HepG2 (cell line): ENCODE measurements around the gene CCDC85C. TPM values are rescaled to one million over a fixed set of nuclear protein-coding genes. Genes with fewer than 3 reads are reported as not detected.
A peak's percentile ranks its signal among the peaks of the same experiment; 100 is the strongest.

Experiments
- ATF6 ChIP-seq: sonication (generic); formaldehyde crosslinking; conservative IDR thresholded peaks from 2 replicates; pipeline ENCODE4 v1.4.0; 2020; ENCODE audit warnings: missing genetic modification reagents
- ATM ChIP-seq: fragments of 450-650 bp; IDR thresholded peaks from 2 replicates; pipeline ENCODE4 v1.7.1; 2017; ENCODE audit warnings: mild to moderate bottlenecking, borderline replicate concordance
- NRL ChIP-seq: sonication (generic); formaldehyde crosslinking; IDR thresholded peaks from 2 replicates; pipeline ENCODE4 v1.5.0; 2020; ENCODE audit warnings: missing genetic modification reagents, mild to moderate bottlenecking, moderate library complexity, borderline replicate concordance
- PAWR ChIP-seq: sonication (generic); formaldehyde crosslinking; IDR thresholded peaks from 2 replicates; pipeline ENCODE4 v1.4.0; 2020; ENCODE audit warnings: missing genetic modification reagents, mild to moderate bottlenecking, borderline replicate concordance
- SIN3A ChIP-seq: IDR thresholded peaks from 2 replicates; pipeline ENCODE4 v1.6.1; 2011; ENCODE audit warnings: low read depth, mild to moderate bottlenecking, control low read depth, low read length, borderline replicate concordance
- SIX4 ChIP-seq: sonication (generic); formaldehyde crosslinking; IDR thresholded peaks from 2 replicates; pipeline ENCODE4 v1.4.0; 2020; ENCODE audit warnings: missing genetic modification reagents
- TMF1 ChIP-seq: sonication (generic); formaldehyde crosslinking; IDR thresholded peaks from 2 replicates; pipeline ENCODE4 v1.8.1; 2022; ENCODE audit warnings: low read depth, missing genetic modification reagents
- TOPORS ChIP-seq: sonication (generic); formaldehyde crosslinking; IDR thresholded peaks from 2 replicates; pipeline ENCODE4 v1.8.0; 2023; ENCODE audit warnings: mild to moderate bottlenecking, missing genetic modification reagents
- ZBTB8A ChIP-seq: sonication (generic); formaldehyde crosslinking; IDR thresholded peaks from 2 replicates; pipeline ENCODE4 v1.4.0; 2020; ENCODE audit warnings: mild to moderate bottlenecking, low read depth, missing genetic modification reagents, borderline replicate concordance
- ZC3H13 ChIP-seq: sonication (generic); formaldehyde crosslinking; IDR thresholded peaks from 2 replicates; pipeline ENCODE4 v1.8.1; 2023; ENCODE audit warnings: mild to moderate bottlenecking, missing genetic modification reagents, moderate library complexity
- ZNF143 ChIP-seq: sonication (generic); formaldehyde crosslinking; IDR thresholded peaks from 2 replicates; pipeline ENCODE4 v1.4.0; 2020; ENCODE audit warnings: missing genetic modification reagents
- ZNF274 ChIP-seq: sonication (generic); formaldehyde crosslinking; IDR thresholded peaks from 2 replicates; pipeline ENCODE4 v1.5.1; 2020; ENCODE audit warnings: mild to moderate bottlenecking, missing genetic modification reagents
- ZNF275 ChIP-seq: sonication (generic); formaldehyde crosslinking; IDR thresholded peaks from 2 replicates; pipeline ENCODE4 v1.8.0; 2022; ENCODE audit warnings: missing genetic modification reagents, mild to moderate bottlenecking, inconsistent platforms, borderline replicate concordance
- ZNF44 ChIP-seq: sonication (generic); formaldehyde crosslinking; IDR thresholded peaks from 2 replicates; pipeline ENCODE4 v1.5.1; 2020; ENCODE audit warnings: mild to moderate bottlenecking, missing genetic modification reagents
- ZNF670 ChIP-seq: sonication (generic); formaldehyde crosslinking; IDR thresholded peaks from 2 replicates; pipeline ENCODE4 v1.8.0; 2022; ENCODE audit warnings: mild to moderate bottlenecking, missing genetic modification reagents, borderline replicate concordance
- ZNF891 ChIP-seq: sonication (generic); formaldehyde crosslinking; IDR thresholded peaks from 2 replicates; pipeline ENCODE4 v1.5.0; 2020; ENCODE audit warnings: mild to moderate bottlenecking, missing genetic modification reagents
- ZSCAN21 ChIP-seq: sonication (generic); formaldehyde crosslinking; IDR thresholded peaks from 2 replicates; pipeline ENCODE4 v1.8.0; 2022; ENCODE audit warnings: mild to moderate bottlenecking, missing genetic modification reagents, moderate library complexity, borderline replicate concordance
- polyA plus RNA-seq, 8 experiments: library from polyadenylated mRNA; depleted of rRNA in 3 of 8; stranded (reverse) in 7 of 8; unstranded in 1 of 8; fragments of >200 nt; fragmentation: Illumina TruSeq in 4 of 8; extraction: Trizol in 4 of 8; gene quantifications; 2 replicates each; pipeline versions ENCODE4 v1.2.1 to v1.2.3, GENCODE V29; 2011 to 2016; ENCODE audit warnings: low read depth in 4 of 8, missing spikeins in 1 of 8, mixed read lengths in 1 of 8; ENCODE audit not compliant: insufficient read depth in 1 of 8
- total RNA-seq, 5 experiments: library from RNA; depleted of rRNA; stranded (reverse); fragments of >200 nt; fragmentation: Illumina TruSeq; extraction: Trizol; gene quantifications; 2 replicates each; pipeline ENCODE4 v1.2.3, GENCODE V29; 2016; ENCODE audit warnings: low read depth in 1 of 5
- TF ChIP-seq, protein P1 (sequence below): fragments of 450-650 bp; IDR thresholded peaks from 2 replicates; pipeline ENCODE4 v1.6.1; 2017; ENCODE audit warnings: mild to moderate bottlenecking
- TF ChIP-seq, protein P2 (sequence below): IDR thresholded peaks from 2 replicates; pipeline ENCODE4 v1.6.1; 2016; ENCODE audit warnings: missing genetic modification reagents, missing compliant biosample characterization
- TF ChIP-seq, protein P3 (sequence below): sonication (generic); formaldehyde crosslinking; IDR thresholded peaks from 2 replicates; pipeline ENCODE4 v1.8.1; 2023; ENCODE audit warnings: missing genetic modification reagents, mild to moderate bottlenecking, borderline replicate concordance
- TF ChIP-seq, protein P4 (sequence below): sonication (generic); formaldehyde crosslinking; IDR thresholded peaks from 2 replicates; pipeline ENCODE4 v1.4.0; 2020; ENCODE audit warnings: missing genetic modification reagents

Gene CCDC85C
- total and polyA plus RNA-seq, 2 of the 13 experiments (the other 11 are each of a cell fraction or from before 2014, with no cell fraction given), result 18.8 to 43.8 TPM

- peak; percentile 81; the same call in 1 of the 2 replicates for TF ChIP-seq ZNF274 (CRISPR knock-in tag)
- peak; percentile 99 for TF ChIP-seq ZSCAN21
- TF ChIP-seq SIN3A, result no peak; the same call in 1 of the 2 replicates
- TF ChIP-seq ZBTB8A (CRISPR knock-in tag), result no peak
- TF ChIP-seq, protein P1, sequence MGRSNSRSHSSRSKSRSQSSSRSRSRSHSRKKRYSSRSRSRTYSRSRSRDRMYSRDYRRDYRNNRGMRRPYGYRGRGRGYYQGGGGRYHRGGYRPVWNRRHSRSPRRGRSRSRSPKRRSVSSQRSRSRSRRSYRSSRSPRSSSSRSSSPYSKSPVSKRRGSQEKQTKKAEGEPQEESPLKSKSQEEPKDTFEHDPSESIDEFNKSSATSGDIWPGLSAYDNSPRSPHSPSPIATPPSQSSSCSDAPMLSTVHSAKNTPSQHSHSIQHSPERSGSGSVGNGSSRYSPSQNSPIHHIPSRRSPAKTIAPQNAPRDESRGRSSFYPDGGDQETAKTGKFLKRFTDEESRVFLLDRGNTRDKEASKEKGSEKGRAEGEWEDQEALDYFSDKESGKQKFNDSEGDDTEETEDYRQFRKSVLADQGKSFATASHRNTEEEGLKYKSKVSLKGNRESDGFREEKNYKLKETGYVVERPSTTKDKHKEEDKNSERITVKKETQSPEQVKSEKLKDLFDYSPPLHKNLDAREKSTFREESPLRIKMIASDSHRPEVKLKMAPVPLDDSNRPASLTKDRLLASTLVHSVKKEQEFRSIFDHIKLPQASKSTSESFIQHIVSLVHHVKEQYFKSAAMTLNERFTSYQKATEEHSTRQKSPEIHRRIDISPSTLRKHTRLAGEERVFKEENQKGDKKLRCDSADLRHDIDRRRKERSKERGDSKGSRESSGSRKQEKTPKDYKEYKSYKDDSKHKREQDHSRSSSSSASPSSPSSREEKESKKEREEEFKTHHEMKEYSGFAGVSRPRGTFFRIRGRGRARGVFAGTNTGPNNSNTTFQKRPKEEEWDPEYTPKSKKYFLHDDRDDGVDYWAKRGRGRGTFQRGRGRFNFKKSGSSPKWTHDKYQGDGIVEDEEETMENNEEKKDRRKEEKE, result no peak
- TF ChIP-seq, protein P2, sequence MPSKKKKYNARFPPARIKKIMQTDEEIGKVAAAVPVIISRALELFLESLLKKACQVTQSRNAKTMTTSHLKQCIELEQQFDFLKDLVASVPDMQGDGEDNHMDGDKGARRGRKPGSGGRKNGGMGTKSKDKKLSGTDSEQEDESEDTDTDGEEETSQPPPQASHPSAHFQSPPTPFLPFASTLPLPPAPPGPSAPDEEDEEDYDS (CRISPR knock-in tag), result no peak
- TF ChIP-seq ZNF670 (CRISPR knock-in tag), result peak; percentile 88; the same call in 1 of the 2 replicates
- TF ChIP-seq ZNF44 (CRISPR knock-in tag), result no peak
- TF ChIP-seq TOPORS (CRISPR knock-in tag), result peak; percentile 65; the same call in 1 of the 2 replicates
- no peak for TF ChIP-seq SIX4 (CRISPR knock-in tag)
- peak; percentile 88; the same call in 1 of the 2 replicates for TF ChIP-seq NRL (CRISPR knock-in tag)
- TF ChIP-seq, protein P3, sequence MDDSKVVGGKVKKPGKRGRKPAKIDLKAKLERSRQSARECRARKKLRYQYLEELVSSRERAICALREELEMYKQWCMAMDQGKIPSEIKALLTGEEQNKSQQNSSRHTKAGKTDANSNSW, result peak; percentile 98; the same call in 1 of the 2 replicates
- peak; percentile 91 for TF ChIP-seq ZNF275 (CRISPR knock-in tag)
- peak; percentile 85; the same call in 1 of the 2 replicates for TF ChIP-seq ZNF891 (CRISPR knock-in tag)
- TF ChIP-seq ZC3H13, result no peak; the same call in 1 of the 2 replicates
- TF ChIP-seq, protein P4, sequence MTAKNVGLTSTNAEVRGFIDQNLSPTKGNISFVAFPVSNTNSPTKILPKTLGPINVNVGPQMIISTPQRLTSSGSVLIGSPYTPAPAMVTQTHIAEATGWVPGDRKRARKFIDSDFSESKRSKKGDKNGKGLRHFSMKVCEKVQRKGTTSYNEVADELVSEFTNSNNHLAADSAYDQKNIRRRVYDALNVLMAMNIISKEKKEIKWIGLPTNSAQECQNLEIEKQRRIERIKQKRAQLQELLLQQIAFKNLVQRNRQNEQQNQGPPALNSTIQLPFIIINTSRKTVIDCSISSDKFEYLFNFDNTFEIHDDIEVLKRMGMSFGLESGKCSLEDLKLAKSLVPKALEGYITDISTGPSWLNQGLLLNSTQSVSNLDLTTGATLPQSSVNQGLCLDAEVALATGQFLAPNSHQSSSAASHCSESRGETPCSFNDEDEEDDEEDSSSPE, result peak; percentile 87
- no peak for TF ChIP-seq ATM
- no peak for TF ChIP-seq PAWR
- TF ChIP-seq ATF6 (CRISPR knock-in tag), result no peak
- TF ChIP-seq TMF1 (CRISPR knock-in tag), result peak; percentile 96
- peak; percentile 61 for TF ChIP-seq ZNF143 (CRISPR knock-in tag)
These were observed at the start of gene CCDC85C (continued) for GRCh38 chr14:99603471-99604277.
